SK-N-SH treated with all-trans-retinoic acid at 6 μM for 48 hours (cell line): Measurements from ENCODE around the gene SERGEF.

Experiments used
- ATAC-seq: fragments of 200-7000 bp; cut with Tn5 transposase; 3 replicates; pipeline ENCODE4 v1.9.1; 2020; ENCODE audit warnings: mild to moderate bottlenecking, moderate library complexity
- ARNTL ChIP-seq: fragments of 450-650 bp; formaldehyde crosslinking; IDR thresholded peaks from 2 replicates; pipeline ENCODE4 v1.5.0; 2020; ENCODE audit warnings: low read depth, mild to moderate bottlenecking, moderate library complexity, borderline replicate concordance
- BACH2 ChIP-seq: fragments of 250-450 bp; sonication (Bioruptor Pico); IDR thresholded peaks from 2 replicates; pipeline ENCODE4 v1.9.0; 2021; ENCODE audit warnings: mild to moderate bottlenecking, borderline replicate concordance
- CREB5 ChIP-seq: fragments of 250-450 bp; sonication (Bioruptor Pico); IDR thresholded peaks from 2 replicates; pipeline ENCODE4 v1.5.1; 2020; ENCODE audit warnings: low read depth, mild to moderate bottlenecking, moderate library complexity
- CSDC2 ChIP-seq: fragments of 250-450 bp; sonication (Bioruptor Pico); IDR thresholded peaks from 2 replicates; pipeline ENCODE4 v1.5.0; 2020; ENCODE audit warnings: mild to moderate bottlenecking, moderate library complexity
- CSRNP3 ChIP-seq: fragments of 250-450 bp; sonication (Bioruptor Pico); IDR thresholded peaks from 2 replicates; pipeline ENCODE4 v1.5.1; 2021; ENCODE audit warnings: mild to moderate bottlenecking, moderate library complexity
- ESRRG ChIP-seq: fragments of 250-450 bp; sonication (Bioruptor Pico); IDR thresholded peaks from 2 replicates; pipeline ENCODE4 v1.6.1; 2021; ENCODE audit warnings: mild to moderate bottlenecking
- GLIS3 ChIP-seq: fragments of 250-450 bp; sonication (Bioruptor Pico); IDR thresholded peaks from 2 replicates; pipeline ENCODE4 v1.5.0; 2020; ENCODE audit warnings: mild to moderate bottlenecking, moderate library complexity
- ISL1 ChIP-seq: fragments of 250-450 bp; sonication (Bioruptor Pico); IDR thresholded peaks from 2 replicates; pipeline ENCODE4 v2.1.2; 2022; ENCODE audit warnings: mild to moderate bottlenecking, moderate library complexity
- OSR1 ChIP-seq: fragments of 250-450 bp; sonication (Bioruptor Pico); IDR thresholded peaks from 2 replicates; pipeline ENCODE4 v1.8.0; 2022; ENCODE audit warnings: moderate library complexity, mild to moderate bottlenecking, inconsistent platforms
- PATZ1 ChIP-seq: fragments of 250-450 bp; sonication (Bioruptor Pico); IDR thresholded peaks from 2 replicates; pipeline ENCODE4 v1.8.0; 2020; ENCODE audit warnings: mild to moderate bottlenecking, moderate library complexity, borderline replicate concordance
- PPARA ChIP-seq: fragments of 250-450 bp; sonication (Bioruptor Pico); IDR thresholded peaks from 2 replicates; pipeline ENCODE4 v1.5.0; 2020; ENCODE audit warnings: mild to moderate bottlenecking, borderline replicate concordance
- RARB ChIP-seq: fragments of 250-450 bp; sonication (Bioruptor Pico); IDR thresholded peaks from 2 replicates; pipeline ENCODE4 v1.8.0; 2021; ENCODE audit warnings: mild to moderate bottlenecking, moderate library complexity
- SNAI2 ChIP-seq: fragments of 250-450 bp; sonication (Bioruptor Pico); IDR thresholded peaks from 2 replicates; pipeline ENCODE4 v1.5.0; 2020; ENCODE audit warnings: mild to moderate bottlenecking, moderate library complexity
- TCF4 ChIP-seq: fragments of 250-450 bp; sonication (Bioruptor Pico); IDR thresholded peaks from 2 replicates; pipeline ENCODE4 v1.8.0; 2021; ENCODE audit warnings: mild to moderate bottlenecking, moderate library complexity, borderline replicate concordance
- TOX ChIP-seq: fragments of 250-450 bp; sonication (Bioruptor Pico); IDR thresholded peaks from 2 replicates; pipeline ENCODE4 v1.8.0; 2021; ENCODE audit warnings: mild to moderate bottlenecking, moderate library complexity, borderline replicate concordance
- TSHZ2 ChIP-seq: fragments of 250-450 bp; sonication (Bioruptor Pico); IDR thresholded peaks from 2 replicates; pipeline ENCODE4 v1.5.0; 2020; ENCODE audit warnings: mild to moderate bottlenecking, moderate library complexity
- ZC3H10 ChIP-seq: fragments of 250-450 bp; sonication (Bioruptor Pico); IDR thresholded peaks from 2 replicates; pipeline ENCODE4 v1.5.1; 2021; ENCODE audit warnings: mild to moderate bottlenecking, moderate library complexity
- ZFP3 ChIP-seq: fragments of 250-450 bp; sonication (Bioruptor Pico); IDR thresholded peaks from 2 replicates; pipeline ENCODE4 v1.5.0; 2020; ENCODE audit warnings: mild to moderate bottlenecking, moderate library complexity
- ZFP30 ChIP-seq: fragments of 450-650 bp; formaldehyde crosslinking; IDR thresholded peaks from 2 replicates; pipeline ENCODE4 v1.5.0; 2022; ENCODE audit warnings: mild to moderate bottlenecking, moderate library complexity
- ZNF565 ChIP-seq: fragments of 450-650 bp; formaldehyde crosslinking; conservative IDR thresholded peaks from 2 replicates; pipeline ENCODE4 v1.5.0; 2020; ENCODE audit warnings: low read depth, mild to moderate bottlenecking, moderate library complexity
- ZNF70 ChIP-seq: fragments of 450-650 bp; formaldehyde crosslinking; IDR thresholded peaks from 2 replicates; pipeline ENCODE4 v1.5.0; 2020; ENCODE audit warnings: mild to moderate bottlenecking, moderate library complexity
- ZNF8 ChIP-seq: fragments of 450-650 bp; formaldehyde crosslinking; IDR thresholded peaks from 2 replicates; pipeline ENCODE4 v1.5.0; 2020; ENCODE audit warnings: mild to moderate bottlenecking, moderate library complexity

The SERGEF gene

GRCh38 chr11:17788084-17788483 is 224.8 kb downstream of the SERGEF start:
- TF ChIP-seq CSRNP3 (CRISPR knock-in tag) (no peak), ZC3H10 (CRISPR knock-in tag) (no peak), ESRRG (no peak), TCF4 (CRISPR knock-in tag) (no peak), CSDC2 (CRISPR knock-in tag) (no peak), ZNF8 (CRISPR knock-in tag) (no peak), PATZ1 (CRISPR knock-in tag) (no peak), OSR1 (no peak), ZFP30 (CRISPR knock-in tag) (no peak), ZFP3 (CRISPR knock-in tag) (no peak), CREB5 (CRISPR knock-in tag) (no peak), ZNF70 (CRISPR knock-in tag) (no peak), ARNTL (CRISPR knock-in tag) (no peak), RARB (CRISPR knock-in tag) (no peak), GLIS3 (CRISPR knock-in tag) (no peak), ZNF565 (CRISPR knock-in tag) (no peak)
- TF ChIP-seq, all 23 proteins: peak for 0

GRCh38 chr11:17786824-17787525 is 225.9 kb downstream of the SERGEF start:
- no peak for TF ChIP-seq ZFP3 (CRISPR knock-in tag)
- TF ChIP-seq PATZ1 (CRISPR knock-in tag) = no peak
- no peak for TF ChIP-seq CREB5 (CRISPR knock-in tag)
- no peak for TF ChIP-seq RARB (CRISPR knock-in tag)
- no peak for TF ChIP-seq PPARA
- no peak for TF ChIP-seq SNAI2 (CRISPR knock-in tag)
- TF ChIP-seq TOX (CRISPR knock-in tag) = no peak
- no peak for TF ChIP-seq ZNF565 (CRISPR knock-in tag)
- no peak for TF ChIP-seq BACH2 (CRISPR knock-in tag)
- no peak for TF ChIP-seq TSHZ2 (CRISPR knock-in tag)
- TF ChIP-seq ISL1 = no peak
- TF ChIP-seq TCF4 (CRISPR knock-in tag) = no peak
- TF ChIP-seq CSDC2 (CRISPR knock-in tag) = no peak
- no peak for TF ChIP-seq GLIS3 (CRISPR knock-in tag)
- TF ChIP-seq ARNTL (CRISPR knock-in tag) = no peak
- no peak for TF ChIP-seq CSRNP3 (CRISPR knock-in tag)
- no peak for TF ChIP-seq ZFP30 (CRISPR knock-in tag)
- TF ChIP-seq, all 23 proteins: peak for 0
- peak; percentile 96 for ATAC-seq

More at GRCh38 chr11:17788084-17788483, 224.8 kb downstream of the SERGEF start:
- ATAC-seq = no peak
